IMR-90 (cell line): ENCODE data around the gene NOMO2. TPM values are rescaled to one million over a fixed set of nuclear protein-coding genes. Genes with fewer than 3 reads are reported as not detected.
"Not testable (repeated sequence)": the region's sequence is repeated elsewhere in the genome, so short reads cannot be mapped to it uniquely, and the experiment has no call there.

Source experiments
- ATAC-seq: fragments of 200-7000 bp; cut with Tn5 transposase; 2 replicates; pipeline ENCODE4 v1.9.1; 2020; ENCODE audit warnings: low read depth, mild to moderate bottlenecking, moderate library complexity
- BruUV-seq: library from RNA; stranded (reverse); fragments of 400-500 nt; replicated peaks from 2 replicates; lab custom pipeline; 2021; lab: Mats Ljungman, UMichigan
- CTCF ChIA-PET: fragments of 300-600 bp; formaldehyde crosslinking; extraction: SDS; loops from one replicate; lab custom pipeline; 2021; ENCODE audit warnings: antibody characterized with exemption; lab: Yijun Ruan, JAX
- POLR2A ChIA-PET: fragments of 300-600 bp; sonication (Branson Sonifier 250); formaldehyde crosslinking; loops from one replicate; lab custom pipeline; 2022; ENCODE audit warnings: antibody characterized with exemption; ENCODE audit not compliant: unreplicated experiment; lab: Charles Lee
- DNase-seq: peaks from one replicate; pipeline ENCODE4 v3.0.0; 2013
- H2AFZ ChIP-seq: replicated peaks from 2 replicates; pipeline ENCODE3; 2013; ENCODE audit warnings: low read length, mild to moderate bottlenecking; ENCODE audit not compliant: poor library complexity
- H2AK5ac ChIP-seq: 2 replicates; pipeline ENCODE4 v1.6.1; 2013; ENCODE audit warnings: low read depth, low read length, inconsistent platforms
- H2AK9ac ChIP-seq: replicated peaks from 2 replicates; pipeline ENCODE3; 2013; ENCODE audit warnings: mild to moderate bottlenecking, low read depth, low read length, moderate library complexity; ENCODE audit not compliant: poor library complexity
- H2BK120ac ChIP-seq: 2 replicates; pipeline ENCODE4 v1.6.1; 2013; ENCODE audit warnings: low read depth, low read length, inconsistent platforms
- H2BK15ac ChIP-seq: 3 replicates; pipeline ENCODE4 v1.6.1; 2013; ENCODE audit warnings: low read depth, low read length, inconsistent platforms
- H2BK20ac ChIP-seq: 2 replicates; pipeline ENCODE4 v1.6.1; 2013; ENCODE audit warnings: low read depth, mild to moderate bottlenecking, inconsistent platforms, low read length, moderate library complexity
- H2BK5ac ChIP-seq: 2 replicates; pipeline ENCODE4 v1.6.1; 2013; ENCODE audit warnings: mild to moderate bottlenecking, low read depth, low read length, inconsistent platforms; ENCODE audit not compliant: poor library complexity, severe bottlenecking
- H3K14ac ChIP-seq: replicated peaks from 2 replicates; pipeline ENCODE4 v1.6.1; 2013; ENCODE audit warnings: low read depth, low read length, inconsistent platforms
- H3K18ac ChIP-seq: 2 replicates; pipeline ENCODE4 v1.6.1; 2013; ENCODE audit warnings: low read depth, low read length, control low read depth
- H3K23ac ChIP-seq: 2 replicates; pipeline ENCODE4 v1.6.1; 2013; ENCODE audit warnings: low read depth, low read length, inconsistent platforms
- H3K27ac ChIP-seq: 2 replicates; pipeline ENCODE4 v1.5.1; 2013; ENCODE audit warnings: mild to moderate bottlenecking, control low read depth, low read length; ENCODE audit not compliant: insufficient read depth
- H3K27me3 ChIP-seq: 2 replicates; pipeline ENCODE4 v1.6.1; 2013; ENCODE audit warnings: low read length; ENCODE audit not compliant: control insufficient read depth, insufficient read depth
- H3K36me3 ChIP-seq: 2 replicates; pipeline ENCODE4 v1.6.1; 2013; ENCODE audit warnings: low read length, mixed read lengths; ENCODE audit not compliant: control insufficient read depth, insufficient read depth
- H3K4ac ChIP-seq: 2 replicates; pipeline ENCODE4 v1.6.1; 2013; ENCODE audit warnings: low read depth, low read length, inconsistent platforms
- H3K4me1 ChIP-seq: 2 replicates; pipeline ENCODE4 v1.6.1; 2013; ENCODE audit warnings: low read length, mixed read lengths; ENCODE audit not compliant: control insufficient read depth, insufficient read depth
- H3K4me2 ChIP-seq: 2 replicates; pipeline ENCODE4 v1.6.1; 2013; ENCODE audit warnings: low read depth, mild to moderate bottlenecking, control low read depth, low read length, moderate library complexity
- H3K4me3 ChIP-seq: 2 replicates; pipeline ENCODE4 v1.5.1; 2013; ENCODE audit warnings: low read depth, mild to moderate bottlenecking, control low read depth, low read length, moderate library complexity; ENCODE audit not compliant: insufficient read depth
- H3K56ac ChIP-seq: 2 replicates; pipeline ENCODE4 v1.6.1; 2013; ENCODE audit warnings: low read length, inconsistent platforms; ENCODE audit not compliant: insufficient read depth; ENCODE audit errors: extremely low read depth
- H3K79me1 ChIP-seq, 2 experiments: 2 replicates each; pipeline ENCODE4 v1.6.1; 2013; ENCODE audit warnings: low read length in 2 of 2, inconsistent platforms in 1 of 2, low read depth in 1 of 2
- H3K9ac ChIP-seq: 2 replicates; pipeline ENCODE4 v1.6.1; 2013; ENCODE audit warnings: low read depth, low read length, control low read depth
- H3K9me1 ChIP-seq: 2 replicates; pipeline ENCODE4 v1.6.1; 2013; ENCODE audit warnings: low read length, inconsistent platforms; ENCODE audit not compliant: insufficient read depth
- H3K9me3 ChIP-seq: 2 replicates; pipeline ENCODE4 v1.6.1; 2013; ENCODE audit warnings: low read length; ENCODE audit not compliant: control insufficient read depth, insufficient read depth
- H4K20me1 ChIP-seq: 2 replicates; pipeline ENCODE4 v1.6.1; 2013; ENCODE audit warnings: low read length, inconsistent platforms; ENCODE audit not compliant: insufficient read depth
- H4K5ac ChIP-seq: 2 replicates; pipeline ENCODE4 v1.6.1; 2013; ENCODE audit warnings: mild to moderate bottlenecking, low read depth, low read length, control low read depth
- H4K8ac ChIP-seq, 2 experiments: 2 replicates each; pipeline ENCODE4 v1.6.1; 2013; ENCODE audit warnings: low read depth in 2 of 2, low read length in 2 of 2, control low read depth in 1 of 2, inconsistent platforms in 1 of 2
- H4K91ac ChIP-seq: 2 replicates; pipeline ENCODE4 v1.6.1; 2013; ENCODE audit warnings: low read depth, low read length, inconsistent platforms; ENCODE audit not compliant: insufficient read depth
- WGBS, 2 experiments: methylation state at CpG; one replicate each; pipeline versions ENCODE4 v1.1.5 to v1.1.7; 2013; ENCODE audit warnings: missing lambda C conversion rate in 2 of 2; ENCODE audit not compliant: insufficient read length in 1 of 2; ENCODE audit errors: extremely low coverage in 2 of 2; 5-methylcytosine and 5-hydroxymethylcytosine counted together
- dilution Hi-C: fragments of 300-500 bp; cut with HindIII; formaldehyde crosslinking; loops from one replicate; pipeline ENCODE4 v1.14.3; 2018; ENCODE audit warnings: low sequenced_read_pairs; ENCODE audit not compliant: unreplicated experiment
- in situ Hi-C: fragments of 300-500 bp; cut with MboI; formaldehyde crosslinking; loops from 3 replicates; pipeline ENCODE4 v1.14.3; 2019; ENCODE audit warnings: low sequenced_read_pairs, inconsistent platforms, mixed read lengths
- intact Hi-C: fragments of 100-400 bp; cut with micrococcal nuclease; formaldehyde crosslinking; loops from 2 replicates; pipeline ENCODE4 v1.10.0; 2022
- polyA plus RNA-seq, 3 experiments: library from polyadenylated mRNA; depleted of rRNA; stranded (reverse); fragments of >200 nt; gene quantifications; 2 replicates each; pipeline ENCODE4 v1.2.3, GENCODE V29; 2012; ENCODE audit warnings: low replicate concordance in 1 of 3
- total RNA-seq: library from RNA; depleted of rRNA; stranded (reverse); fragments of >200 nt; gene quantifications from 2 replicates; pipeline ENCODE4 v1.2.3, GENCODE V29; 2012

NOMO2 gene
- total and polyA plus RNA-seq, 2 of the 4 experiments (the other 2 are of a cell fraction): 103 to 184 TPM

DNA sequence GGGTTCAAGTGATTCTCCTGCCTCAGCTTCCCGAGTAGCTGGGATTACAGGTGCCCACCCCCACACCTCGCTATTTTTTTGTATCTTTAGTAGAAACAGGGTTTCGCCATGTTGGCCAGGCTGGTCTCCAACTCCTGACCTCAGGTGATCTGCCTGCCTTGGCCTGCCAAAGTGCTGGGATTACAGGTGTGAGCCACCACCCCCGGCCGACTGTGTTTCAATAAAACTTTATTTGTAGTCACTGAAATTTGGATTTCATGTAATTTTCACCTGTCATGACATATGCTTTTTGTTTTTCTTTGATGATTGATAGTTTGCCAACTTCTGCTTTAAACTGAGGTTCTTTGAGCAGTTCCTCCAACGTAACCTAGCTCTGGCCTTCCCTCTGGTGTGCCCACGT, 12.0 kb upstream of the NOMO2 start:
- H3K23ac ChIP-seq, H3K27me3 ChIP-seq, H3K4me3 ChIP-seq, H2AK9ac ChIP-seq, dilution Hi-C loops, H2BK15ac ChIP-seq, H4K91ac ChIP-seq, H3K18ac ChIP-seq, H3K27ac ChIP-seq, DNase-seq, ATAC-seq, H2AFZ ChIP-seq, in situ Hi-C loops, H3K36me3 ChIP-seq, BruUV-seq, H3K4ac ChIP-seq, H3K14ac ChIP-seq, POLR2A ChIA-PET, CTCF ChIA-PET, H3K9me1 ChIP-seq, H4K20me1 ChIP-seq, H2BK20ac ChIP-seq, H3K56ac ChIP-seq, H3K9ac ChIP-seq, H3K9me3 ChIP-seq, H2AK5ac ChIP-seq, H3K4me1 ChIP-seq, H3K4me2 ChIP-seq, H2BK120ac ChIP-seq, H4K8ac ChIP-seq, H4K5ac ChIP-seq, intact Hi-C loops, H2BK5ac ChIP-seq, H3K79me1 ChIP-seq: not testable (repeated sequence)
- no CpG with 5 or more reads among the region's 7 CpGs for WGBS, 2 experiments

DNA sequence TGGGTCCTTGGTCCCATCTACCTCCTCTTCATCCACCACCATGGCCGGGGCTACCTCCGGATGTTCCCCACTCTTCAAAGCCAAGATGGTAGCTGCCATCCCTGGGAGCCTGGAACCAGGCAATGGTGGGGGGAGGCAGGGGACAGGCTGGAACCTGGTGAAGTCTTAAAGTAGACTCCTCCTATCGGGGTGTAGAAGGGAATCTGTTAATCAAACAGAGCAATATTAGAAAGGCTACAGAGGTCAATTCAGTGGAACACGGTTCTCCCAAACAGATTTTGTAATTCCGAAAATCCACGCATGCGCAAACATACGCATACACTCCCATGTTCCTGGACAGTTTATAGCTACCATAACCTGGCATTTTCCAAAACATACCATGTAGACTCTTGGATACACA, 11.1 kb upstream of the NOMO2 start:
- intact Hi-C loops, H4K8ac ChIP-seq, H3K9me3 ChIP-seq, CTCF ChIA-PET, POLR2A ChIA-PET, H3K27me3 ChIP-seq, H4K20me1 ChIP-seq, H3K56ac ChIP-seq, H4K5ac ChIP-seq, H3K9me1 ChIP-seq, H4K91ac ChIP-seq, ATAC-seq, H2BK120ac ChIP-seq, H2AFZ ChIP-seq, H2AK9ac ChIP-seq, H3K18ac ChIP-seq, H3K4me3 ChIP-seq, H3K23ac ChIP-seq, BruUV-seq, H2AK5ac ChIP-seq, H3K14ac ChIP-seq, dilution Hi-C loops, H3K36me3 ChIP-seq, H2BK15ac ChIP-seq, H3K79me1 ChIP-seq, H3K4me1 ChIP-seq, H3K9ac ChIP-seq, H2BK5ac ChIP-seq, H3K4me2 ChIP-seq, DNase-seq, in situ Hi-C loops, H2BK20ac ChIP-seq, H3K27ac ChIP-seq, H3K4ac ChIP-seq: not testable (repeated sequence)
- no CpG with 5 or more reads among the region's 8 CpGs for WGBS, 2 experiments
